HCT116 (cell line): ENCODE measurements around the gene LRRC9. TPM values are rescaled to one million over a fixed set of nuclear protein-coding genes. Genes with fewer than 3 reads are reported as not detected.

Source experiments
- ATAC-seq: fragments of 200-7000 bp; cut with Tn5 transposase; 2 replicates; pipeline ENCODE4 v1.9.1; 2020; ENCODE audit warnings: mild to moderate bottlenecking, moderate library complexity
- BruUV-seq: library from RNA; stranded (reverse); fragments of 400-500 nt; replicated peaks from 2 replicates; lab custom pipeline; 2021; lab: Mats Ljungman, UMichigan
- CTCF ChIA-PET: fragments of 300-600 bp; sonication (Branson Sonifier 250); formaldehyde crosslinking; loops from one replicate; lab custom pipeline; 2021; ENCODE audit warnings: antibody characterized with exemption; lab: Charles Lee
- POLR2A ChIA-PET: fragments of 300-600, 350-600 bp; sonication (Branson Sonifier 250); formaldehyde crosslinking; loops from one replicate; lab custom pipeline; 2021; ENCODE audit warnings: antibody characterized with exemption; lab: Charles Lee
- RAD21 ChIA-PET, 2 experiments: fragments of 300-600 bp; sonication (Branson Sonifier 250); formaldehyde crosslinking; loops; one replicate each; lab custom pipeline; 2023; ENCODE audit warnings: low total read pairs in 2 of 2; ENCODE audit not compliant: uncharacterized antibody in 2 of 2, unreplicated experiment in 2 of 2, low non-redundant PET in 1 of 2; lab: Charles Lee
- DNase-seq: peaks from one replicate; pipeline ENCODE4 v3.0.0-alpha.2; 2010; ENCODE audit warnings: low read depth, low spot score
- H2AFZ ChIP-seq: fragments of 200-600 bp; shearing (Covaris generic), sonication (generic); 2 replicates; pipeline ENCODE4 v1.6.1; 2017; ENCODE audit warnings: low read depth, mixed run types, mixed read lengths, antibody characterized with exemption, low read length; ENCODE audit not compliant: poor library complexity, severe bottlenecking
- H3K27ac ChIP-seq: 2 replicates; pipeline ENCODE4 v1.5.1; 2012; ENCODE audit warnings: low read depth, low read length
- H3K27me3 ChIP-seq: fragments of 200-600 bp; sonication (generic); 2 replicates; pipeline ENCODE4 v1.6.1; 2016; ENCODE audit warnings: mixed run types, low read length, mixed read lengths; ENCODE audit not compliant: insufficient read depth
- H3K36me3 ChIP-seq, 2 experiments: fragments of 200-500 bp in 1 of 2; fragments of 200-600 bp in 1 of 2; sonication (Bioruptor generic) in 1 of 2; sonication (generic) in 1 of 2; 2 replicates each; pipeline versions ENCODE4 v1.5.1 to v1.6.1; 2014 to 2016; ENCODE audit warnings: low read length in 2 of 2, inconsistent platforms in 1 of 2, mixed read lengths in 1 of 2, mixed run types in 1 of 2; ENCODE audit not compliant: insufficient read depth in 2 of 2, control insufficient read depth in 1 of 2
- H3K4me1 ChIP-seq, 2 experiments: fragments of 200-600 bp in 1 of 2; sonication (generic) in 1 of 2; 2 replicates each; pipeline versions ENCODE4 v1.5.1 to v1.6.1; 2012 to 2017; ENCODE audit warnings: low read length in 2 of 2, inconsistent platforms in 1 of 2, mild to moderate bottlenecking in 1 of 2, mixed read lengths in 1 of 2, mixed run types in 1 of 2, moderate library complexity in 1 of 2; ENCODE audit not compliant: insufficient read depth in 2 of 2, control insufficient read depth in 1 of 2
- H3K4me2 ChIP-seq: fragments of 200-600 bp; sonication (generic); 2 replicates; pipeline ENCODE4 v1.6.1; 2017; ENCODE audit warnings: mixed run types, low read length, mixed read lengths
- H3K4me3 ChIP-seq, 2 experiments: fragments of 200-600 bp in 1 of 2; sonication (generic) in 1 of 2; replicated peaks in 1 of 2; 2 replicates each; pipeline ENCODE4 v1.5.1; 2011 to 2016; ENCODE audit warnings: low read length in 2 of 2, control low read depth in 1 of 2, low read depth in 1 of 2, mild to moderate bottlenecking in 1 of 2, mixed read lengths in 1 of 2, mixed run types in 1 of 2
- H3K79me2 ChIP-seq: fragments of 200-600 bp; sonication (generic); 2 replicates; pipeline ENCODE4 v1.6.1; 2017; ENCODE audit warnings: mild to moderate bottlenecking, mixed run types, low read length, moderate library complexity, mixed read lengths; ENCODE audit not compliant: insufficient read depth
- H3K9ac ChIP-seq: fragments of 200-600 bp; sonication (generic); 2 replicates; pipeline ENCODE4 v1.6.1; 2016; ENCODE audit warnings: low read length, mixed read lengths
- H3K9me2 ChIP-seq: fragments of 200-600 bp; sonication (generic), shearing (Covaris generic); 2 replicates; pipeline ENCODE4 v1.6.1; 2017; ENCODE audit warnings: mixed run types, mild to moderate bottlenecking, moderate library complexity; ENCODE audit not compliant: insufficient read depth
- H3K9me3 ChIP-seq, 2 experiments: fragments of 200-500 bp in 1 of 2; fragments of 200-600 bp in 1 of 2; sonication (Bioruptor generic) in 1 of 2; sonication (generic) in 1 of 2; 2 replicates each; pipeline ENCODE4 v1.6.1; 2014 to 2017; ENCODE audit warnings: low read length in 2 of 2, mixed read lengths in 2 of 2, inconsistent platforms in 1 of 2, low read depth in 1 of 2, mild to moderate bottlenecking in 1 of 2, mixed run types in 1 of 2, moderate library complexity in 1 of 2; ENCODE audit not compliant: control insufficient read depth in 1 of 2, insufficient read depth in 1 of 2
- H4K20me1 ChIP-seq: fragments of 200-600 bp; sonication (generic), shearing (Covaris generic); 2 replicates; pipeline ENCODE4 v1.6.1; 2017; ENCODE audit warnings: mixed run types, mild to moderate bottlenecking, moderate library complexity; ENCODE audit not compliant: insufficient read depth
- ATF3 ChIP-seq: IDR thresholded peaks from 2 replicates; pipeline ENCODE4 v1.6.1; 2012
- CBX3 ChIP-seq: IDR thresholded peaks from 2 replicates; pipeline ENCODE4 v1.6.1; 2012; ENCODE audit warnings: low read depth
- CEBPB ChIP-seq: IDR thresholded peaks from 2 replicates; pipeline ENCODE4 v1.6.1; 2012; ENCODE audit warnings: low read depth
- CTCF ChIP-seq, 3 experiments: fragments of 200-600 bp in 1 of 3; sonication (generic) in 1 of 3; IDR thresholded peaks in 2 of 3; conservative IDR thresholded peaks in 1 of 3; 2 replicates each; pipeline ENCODE4 v1.5.1; 2012 to 2017; ENCODE audit warnings: low read depth in 2 of 3, low read length in 2 of 3, antibody characterized with exemption in 1 of 3, borderline replicate concordance in 1 of 3, control low read depth in 1 of 3, mild to moderate bottlenecking in 1 of 3, mixed read lengths in 1 of 3, mixed run types in 1 of 3, moderate library complexity in 1 of 3; ENCODE audit not compliant: insufficient read depth in 1 of 3
- ELF1 ChIP-seq: IDR thresholded peaks from 2 replicates; pipeline ENCODE4 v1.6.1; 2012; ENCODE audit warnings: low read depth, borderline replicate concordance
- EZH2phosphoT487 ChIP-seq: fragments of 200-600 bp; IDR thresholded peaks from 2 replicates; pipeline ENCODE4 v1.6.1; 2018; ENCODE audit warnings: antibody characterized with exemption, borderline replicate concordance
- MAX ChIP-seq: IDR thresholded peaks from 2 replicates; pipeline ENCODE4 v1.6.1; 2012
- RAD21 ChIP-seq: IDR thresholded peaks from 2 replicates; pipeline ENCODE4 v1.6.1; 2012; ENCODE audit warnings: low read depth, mild to moderate bottlenecking
- SP1 ChIP-seq: IDR thresholded peaks from 2 replicates; pipeline ENCODE4 v1.6.1; 2012; ENCODE audit warnings: low read depth
- YY1 ChIP-seq: IDR thresholded peaks from 2 replicates; pipeline ENCODE4 v1.6.1; 2011; ENCODE audit warnings: low read length, low read depth, moderate library complexity, mild to moderate bottlenecking; ENCODE audit not compliant: insufficient replicate concordance; ENCODE audit errors: extremely low read depth
- ZBTB33 ChIP-seq: IDR thresholded peaks from 2 replicates; pipeline ENCODE4 v1.6.1; 2011; ENCODE audit warnings: mild to moderate bottlenecking, low read length, moderate library complexity; ENCODE audit not compliant: insufficient replicate concordance; ENCODE audit errors: extremely low read depth
- intact Hi-C: fragments of 100-400 bp; cut with micrococcal nuclease; formaldehyde crosslinking; loops from 2 replicates; pipeline ENCODE4 v1.10.0; 2022
- total RNA-seq: library from RNA; stranded (reverse); gene quantifications from one replicate; pipeline ENCODE4 v1.2.1, GENCODE V29; 2021; ENCODE audit not compliant: unreplicated experiment

Gene LRRC9
- total RNA-seq, 1 experiment from 2014 or later = not detected

GRCh38 chr14:60002819-60003492 lies 83.0 kb downstream of the LRRC9 start:
- no peak overlapping the region for H3K27ac ChIP-seq
- no peak overlapping the region for H3K4me2 ChIP-seq
- no peaks in the 10 kb centered on the region for H3K79me2 ChIP-seq
- no peaks in the 10 kb centered on the region for H3K9me3 ChIP-seq
- TF ChIP-seq ZBTB33 (no peak), MAX (no peak), EZH2phosphoT487 (no peak), RAD21 (no peak), CTCF (IDR thresholded peaks at IDR 0.05 in 2 of 3, conservative IDR thresholded peaks at IDR 0.05 in 1 of 3; ENCODE audit: borderline replicate concordance in 1 of 3, insufficient read depth in 1 of 3, low read depth in 2 of 3, low read length in 2 of 3) (no peak), CEBPB (no peak), ELF1 (no peak), CBX3 (no peak), SP1 (no peak), ATF3 (no peak), YY1 (no peak)
- ChIA-PET POLR2A (no interaction called here), CTCF (interaction anchor here (0.8 kb wide), 1 partner anchor 36 kb away, joined by 3 read pairs; no protein-coding TSS in a partner anchor), RAD21 (no interaction called here)
- no peaks in the 10 kb centered on the region for H3K9me2 ChIP-seq
- H4K20me1 ChIP-seq = no peaks in the 10 kb centered on the region
- no peaks in the 10 kb centered on the region for H3K36me3 ChIP-seq
- no TSS peak for BruUV-seq
- H3K9ac ChIP-seq = no peak overlapping the region
- intact Hi-C loops = no loop called here
- no peak overlapping the region for H2AFZ ChIP-seq
- H3K27me3 ChIP-seq = no peaks in the 10 kb centered on the region
- H3K4me1 ChIP-seq = no peaks in the 10 kb centered on the region
- no peak overlapping the region for H3K4me3 ChIP-seq
- no peak for ATAC-seq
- no peak for DNase-seq
